HepG2 (cell line): ENCODE data around the gene SEMA4A. TPM values are rescaled to one million over a fixed set of nuclear protein-coding genes. Genes with fewer than 3 reads are reported as not detected.

ENCODE experiments used
- BCL6 ChIP-seq: IDR thresholded peaks from 2 replicates; pipeline ENCODE4 v1.6.1; 2016; ENCODE audit warnings: missing genetic modification reagents, missing compliant biosample characterization
- CAMTA2 ChIP-seq: sonication (generic); formaldehyde crosslinking; IDR thresholded peaks from 2 replicates; pipeline ENCODE4 v1.4.0; 2020; ENCODE audit warnings: mild to moderate bottlenecking, missing genetic modification reagents, borderline replicate concordance
- CHD2 ChIP-seq: IDR thresholded peaks from 2 replicates; pipeline ENCODE4 v1.6.1; 2011; ENCODE audit warnings: low read depth, low read length, improper control_type of control experiment
- FOXK1 ChIP-seq: sonication (generic); formaldehyde crosslinking; IDR thresholded peaks from 2 replicates; pipeline ENCODE4 v1.4.0; 2020; ENCODE audit warnings: low read depth, missing genetic modification reagents, borderline replicate concordance
- HHEX ChIP-seq: IDR thresholded peaks from 2 replicates; pipeline ENCODE4 v1.6.1; 2016; ENCODE audit warnings: control low read depth
- IRX3 ChIP-seq: sonication (generic); formaldehyde crosslinking; IDR thresholded peaks from 2 replicates; pipeline ENCODE4 v1.8.1; 2023; ENCODE audit warnings: mild to moderate bottlenecking, low read depth, missing genetic modification reagents, borderline replicate concordance
- KDM4B ChIP-seq: sonication (generic); formaldehyde crosslinking; IDR thresholded peaks from 2 replicates; pipeline ENCODE4 v1.4.0; 2020; ENCODE audit warnings: missing genetic modification reagents
- KLF12 ChIP-seq: sonication (generic); formaldehyde crosslinking; IDR thresholded peaks from 2 replicates; pipeline ENCODE4 v1.4.0; 2020; ENCODE audit warnings: missing genetic modification reagents, borderline replicate concordance
- KLF13 ChIP-seq: sonication (generic); formaldehyde crosslinking; IDR thresholded peaks from 2 replicates; pipeline ENCODE4 v1.4.0; 2020; ENCODE audit warnings: mild to moderate bottlenecking, missing genetic modification reagents
- NFYC ChIP-seq: IDR thresholded peaks from 2 replicates; pipeline ENCODE4 v1.6.1; 2016; ENCODE audit warnings: missing genetic modification reagents, missing compliant biosample characterization
- NR2F2 ChIP-seq: IDR thresholded peaks from 2 replicates; pipeline ENCODE4 v1.6.1; 2012; ENCODE audit warnings: low read depth, inconsistent platforms, borderline replicate concordance
- SNAI1 ChIP-seq: sonication (generic); formaldehyde crosslinking; IDR thresholded peaks from 2 replicates; pipeline ENCODE4 v1.5.0; 2020; ENCODE audit warnings: mild to moderate bottlenecking, missing genetic modification reagents, borderline replicate concordance
- SPEN ChIP-seq: sonication (generic); formaldehyde crosslinking; IDR thresholded peaks from 2 replicates; pipeline ENCODE4 v1.5.1; 2020; ENCODE audit warnings: low read depth, mild to moderate bottlenecking, missing genetic modification reagents
- SRF ChIP-seq: IDR thresholded peaks from 2 replicates; pipeline ENCODE4 v1.6.1; 2011; ENCODE audit warnings: mild to moderate bottlenecking, low read depth, low read length, moderate library complexity
- ZFP37 ChIP-seq: sonication (generic); formaldehyde crosslinking; IDR thresholded peaks from 2 replicates; pipeline ENCODE4 v1.4.0; 2020; ENCODE audit warnings: missing genetic modification reagents, borderline replicate concordance
- ZFX ChIP-seq: sonication (generic); formaldehyde crosslinking; IDR thresholded peaks from 2 replicates; pipeline ENCODE4 v1.4.0; 2020; ENCODE audit warnings: mild to moderate bottlenecking, low read depth, missing genetic modification reagents, moderate library complexity
- ZNF326 ChIP-seq: sonication (generic); formaldehyde crosslinking; IDR thresholded peaks from 2 replicates; pipeline ENCODE4 v1.4.0; 2020; ENCODE audit warnings: missing genetic modification reagents, borderline replicate concordance
- ZNF547 ChIP-seq: sonication (generic); formaldehyde crosslinking; IDR thresholded peaks from 2 replicates; pipeline ENCODE4 v1.5.1; 2020; ENCODE audit warnings: mild to moderate bottlenecking, missing genetic modification reagents
- ZNF564 ChIP-seq: sonication (generic); formaldehyde crosslinking; IDR thresholded peaks from 2 replicates; pipeline ENCODE4 v1.8.1; 2023; ENCODE audit warnings: mild to moderate bottlenecking, missing genetic modification reagents
- ZNF768 ChIP-seq: sonication (generic); formaldehyde crosslinking; IDR thresholded peaks from 2 replicates; pipeline ENCODE4 v1.4.0; 2020; ENCODE audit warnings: missing genetic modification reagents
- ZNF781 ChIP-seq: sonication (generic); formaldehyde crosslinking; IDR thresholded peaks from 2 replicates; pipeline ENCODE4 v1.5.1; 2020; ENCODE audit warnings: borderline replicate concordance, mild to moderate bottlenecking, missing genetic modification reagents; ENCODE audit errors: not compliant biosample characterization
- ZNF841 ChIP-seq: sonication (generic); formaldehyde crosslinking; IDR thresholded peaks from 2 replicates; pipeline ENCODE4 v1.8.1; 2023; ENCODE audit warnings: missing genetic modification reagents, borderline replicate concordance
- ZNF850 ChIP-seq: sonication (generic); formaldehyde crosslinking; conservative IDR thresholded peaks from 2 replicates; pipeline ENCODE4 v1.9.0; 2021; ENCODE audit warnings: mild to moderate bottlenecking, missing genetic modification reagents
- ZSCAN31 ChIP-seq: sonication (generic); formaldehyde crosslinking; IDR thresholded peaks from 2 replicates; pipeline ENCODE4 v1.5.0; 2020; ENCODE audit warnings: low read depth, mild to moderate bottlenecking, missing genetic modification reagents
- polyA plus RNA-seq, 8 experiments: library from polyadenylated mRNA; depleted of rRNA in 3 of 8; stranded (reverse) in 7 of 8; unstranded in 1 of 8; fragments of >200 nt; fragmentation: Illumina TruSeq in 4 of 8; extraction: Trizol in 4 of 8; gene quantifications; 2 replicates each; pipeline versions ENCODE4 v1.2.1 to v1.2.3, GENCODE V29; 2011 to 2016; ENCODE audit warnings: low read depth in 4 of 8, missing spikeins in 1 of 8, mixed read lengths in 1 of 8; ENCODE audit not compliant: insufficient read depth in 1 of 8
- total RNA-seq, 5 experiments: library from RNA; depleted of rRNA; stranded (reverse); fragments of >200 nt; fragmentation: Illumina TruSeq; extraction: Trizol; gene quantifications; 2 replicates each; pipeline ENCODE4 v1.2.3, GENCODE V29; 2016; ENCODE audit warnings: low read depth in 1 of 5
- TF ChIP-seq, protein P1 (sequence below): sonication (generic); formaldehyde crosslinking; IDR thresholded peaks from 2 replicates; pipeline ENCODE4 v1.4.0; 2020; ENCODE audit warnings: mild to moderate bottlenecking, missing genetic modification reagents
- TF ChIP-seq, protein P2 (sequence below): sonication (generic); formaldehyde crosslinking; IDR thresholded peaks from 2 replicates; pipeline ENCODE4 v1.5.0; 2020; ENCODE audit warnings: missing genetic modification reagents
- TF ChIP-seq, protein P3 (sequence below): sonication (generic); formaldehyde crosslinking; conservative IDR thresholded peaks from 2 replicates; pipeline ENCODE4 v1.4.0; 2020; ENCODE audit warnings: missing genetic modification reagents
- TF ChIP-seq, protein P4 (sequence below): sonication (generic); formaldehyde crosslinking; conservative IDR thresholded peaks from 2 replicates; pipeline ENCODE4 v1.5.0; 2020; ENCODE audit warnings: missing genetic modification reagents

The SEMA4A gene
- total and polyA plus RNA-seq, 2 of the 13 experiments (the other 11 are each of a cell fraction or from before 2014, with no cell fraction given) = 0.09 to 0.20 TPM

DNA sequence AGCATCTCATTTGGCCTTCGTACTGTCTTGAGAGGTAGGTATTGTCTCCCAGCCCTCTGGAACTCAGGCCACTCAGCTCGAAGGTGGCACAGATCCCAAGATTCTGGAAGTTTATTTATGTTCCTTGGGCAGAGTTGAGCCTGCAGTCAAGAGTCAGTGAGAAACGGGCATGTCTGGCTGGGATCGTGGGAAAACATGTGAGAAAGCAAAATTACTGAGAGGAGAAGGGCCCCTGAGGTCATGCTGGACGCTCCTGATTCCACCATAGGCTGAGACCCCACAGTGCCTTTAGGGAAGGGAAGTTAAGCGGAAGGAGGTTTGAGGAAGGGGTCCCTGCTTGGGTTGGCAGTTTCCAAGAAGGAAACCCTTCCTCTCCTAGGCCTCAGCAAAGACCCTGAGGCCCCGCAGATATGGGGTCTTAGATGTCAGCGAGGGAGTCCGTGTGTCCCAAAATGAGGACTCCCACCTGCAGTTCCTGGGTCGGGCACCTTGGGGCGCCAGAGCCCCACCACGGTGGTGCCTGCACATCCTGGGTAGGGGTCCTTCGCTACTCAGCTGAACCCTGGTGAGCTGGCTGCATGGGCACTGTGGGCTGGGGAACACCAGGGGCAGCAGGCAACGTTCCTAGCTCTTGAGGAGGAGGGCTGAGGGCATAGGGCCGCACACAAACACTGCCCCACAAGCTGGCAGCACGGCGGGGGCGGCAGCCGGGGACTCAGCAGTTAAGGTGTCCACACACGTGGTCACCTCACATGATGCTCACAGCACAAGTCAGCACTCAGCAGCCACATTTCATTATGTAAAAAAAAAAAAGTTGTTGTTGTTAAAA, 12.3 kb upstream of the SEMA4A start (continued):
- TF ChIP-seq ZNF850 (CRISPR knock-in tag) (no peak), ZSCAN31 (CRISPR knock-in tag) (no peak), ZNF564 (CRISPR knock-in tag) (no peak), ZNF547 (CRISPR knock-in tag) (0 out of 2 replicates have a peak, but pooled peaks have one; percentile 28), KLF12 (CRISPR knock-in tag) (no peak), HHEX (CRISPR knock-in tag) (no peak), KLF13 (CRISPR knock-in tag) (no peak), ZNF768 (CRISPR knock-in tag) (peak; percentile 24; the same call in 1 of the 2 replicates), CAMTA2 (no peak), ZFX (CRISPR knock-in tag) (no peak), KDM4B (CRISPR knock-in tag) (no peak), FOXK1 (CRISPR knock-in tag) (no peak), ZNF781 (CRISPR knock-in tag) (peak; percentile 58), ZFP37 (no peak), CHD2 (no peak), SRF (no peak), NFYC (no peak), NR2F2 (no peak), ZNF841 (no peak), ZNF326 (CRISPR knock-in tag) (0 out of 2 replicates have a peak, but pooled peaks have one; percentile 59), SNAI1 (CRISPR knock-in tag) (no peak), IRX3 (CRISPR knock-in tag) (no peak), SPEN (CRISPR knock-in tag) (no peak), BCL6 (0 out of 2 replicates have a peak, but pooled peaks have one; percentile 5)
- TF ChIP-seq, protein P1, sequence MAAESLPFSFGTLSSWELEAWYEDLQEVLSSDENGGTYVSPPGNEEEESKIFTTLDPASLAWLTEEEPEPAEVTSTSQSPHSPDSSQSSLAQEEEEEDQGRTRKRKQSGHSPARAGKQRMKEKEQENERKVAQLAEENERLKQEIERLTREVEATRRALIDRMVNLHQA (CRISPR knock-in tag) = no peak
- TF ChIP-seq, protein P2, sequence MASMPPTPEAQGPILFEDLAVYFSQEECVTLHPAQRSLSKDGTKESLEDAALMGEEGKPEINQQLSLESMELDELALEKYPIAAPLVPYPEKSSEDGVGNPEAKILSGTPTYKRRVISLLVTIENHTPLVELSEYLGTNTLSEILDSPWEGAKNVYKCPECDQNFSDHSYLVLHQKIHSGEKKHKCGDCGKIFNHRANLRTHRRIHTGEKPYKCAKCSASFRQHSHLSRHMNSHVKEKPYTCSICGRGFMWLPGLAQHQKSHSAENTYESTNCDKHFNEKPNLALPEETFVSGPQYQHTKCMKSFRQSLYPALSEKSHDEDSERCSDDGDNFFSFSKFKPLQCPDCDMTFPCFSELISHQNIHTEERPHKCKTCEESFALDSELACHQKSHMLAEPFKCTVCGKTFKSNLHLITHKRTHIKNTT = no peak
- TF ChIP-seq, protein P3, sequence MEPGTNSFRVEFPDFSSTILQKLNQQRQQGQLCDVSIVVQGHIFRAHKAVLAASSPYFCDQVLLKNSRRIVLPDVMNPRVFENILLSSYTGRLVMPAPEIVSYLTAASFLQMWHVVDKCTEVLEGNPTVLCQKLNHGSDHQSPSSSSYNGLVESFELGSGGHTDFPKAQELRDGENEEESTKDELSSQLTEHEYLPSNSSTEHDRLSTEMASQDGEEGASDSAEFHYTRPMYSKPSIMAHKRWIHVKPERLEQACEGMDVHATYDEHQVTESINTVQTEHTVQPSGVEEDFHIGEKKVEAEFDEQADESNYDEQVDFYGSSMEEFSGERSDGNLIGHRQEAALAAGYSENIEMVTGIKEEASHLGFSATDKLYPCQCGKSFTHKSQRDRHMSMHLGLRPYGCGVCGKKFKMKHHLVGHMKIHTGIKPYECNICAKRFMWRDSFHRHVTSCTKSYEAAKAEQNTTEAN (CRISPR knock-in tag) = no peak
- TF ChIP-seq, protein P4, sequence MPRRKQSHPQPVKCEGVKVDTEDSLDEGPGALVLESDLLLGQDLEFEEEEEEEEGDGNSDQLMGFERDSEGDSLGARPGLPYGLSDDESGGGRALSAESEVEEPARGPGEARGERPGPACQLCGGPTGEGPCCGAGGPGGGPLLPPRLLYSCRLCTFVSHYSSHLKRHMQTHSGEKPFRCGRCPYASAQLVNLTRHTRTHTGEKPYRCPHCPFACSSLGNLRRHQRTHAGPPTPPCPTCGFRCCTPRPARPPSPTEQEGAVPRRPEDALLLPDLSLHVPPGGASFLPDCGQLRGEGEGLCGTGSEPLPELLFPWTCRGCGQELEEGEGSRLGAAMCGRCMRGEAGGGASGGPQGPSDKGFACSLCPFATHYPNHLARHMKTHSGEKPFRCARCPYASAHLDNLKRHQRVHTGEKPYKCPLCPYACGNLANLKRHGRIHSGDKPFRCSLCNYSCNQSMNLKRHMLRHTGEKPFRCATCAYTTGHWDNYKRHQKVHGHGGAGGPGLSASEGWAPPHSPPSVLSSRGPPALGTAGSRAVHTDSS (CRISPR knock-in tag) = no peak
